T-helper 2 cell treated with Interferon-gamma antibody and Interleukin-4, amounts not matched to agents 5 μg/mL and 100 μg/mL, for 36 hours (primary cell): ENCODE data around the gene FAM78A.
"Not testable (repeated sequence)": the region's sequence is repeated elsewhere in the genome, so short reads cannot be mapped to it uniquely, and the experiment has no call there.

Source experiments
- DNase-seq: peaks from one replicate; pipeline ENCODE4 v3.0.0; 2021; ENCODE audit warnings: low spot score
- H3K27ac Mint-ChIP-seq: one replicate; pipeline ENCODE4 v1.8.0; 2021; ENCODE audit warnings: mild to moderate bottlenecking, mixed read lengths
- H3K27me3 Mint-ChIP-seq: one replicate; pipeline ENCODE4 v1.8.0; 2021; ENCODE audit warnings: low read depth, mixed read lengths
- H3K36me3 Mint-ChIP-seq: one replicate; pipeline ENCODE4 v1.8.0; 2021; ENCODE audit warnings: low read depth, mixed read lengths
- H3K4me1 Mint-ChIP-seq: one replicate; pipeline ENCODE4 v1.8.0; 2021; ENCODE audit warnings: low read depth, mixed read lengths
- H3K4me3 Mint-ChIP-seq: one replicate; pipeline ENCODE4 v1.8.0; 2022; ENCODE audit warnings: mild to moderate bottlenecking, moderate library complexity, mixed read lengths
- H3K9me3 Mint-ChIP-seq: one replicate; pipeline ENCODE4 v1.8.0; 2021; ENCODE audit warnings: mixed read lengths

FAM78A gene

GRCh38 chr9:131214876-131215275 lies 61.4 kb downstream of the FAM78A start:
- Mint-ChIP-seq H3K27ac (no peak overlapping the region), H3K4me1 (no peaks in the 10 kb centered on the region), H3K9me3 (peaks cover 24% of the 10 kb centered on the region), H3K36me3 (peaks cover 52% of the 10 kb centered on the region), H3K27me3 (no peaks in the 10 kb centered on the region), H3K4me3 (no peak overlapping the region)
- no peak for DNase-seq

- no peak for DNase-seq
- Mint-ChIP-seq H3K4me3 (no peak overlapping the region), H3K27me3 (no peaks in the 10 kb centered on the region), H3K4me1 (no peaks in the 10 kb centered on the region), H3K9me3 (peaks cover 24% of the 10 kb centered on the region), H3K27ac (no peak overlapping the region), H3K36me3 (peaks cover 55% of the 10 kb centered on the region)
Observed at GRCh38 chr9:131214286-131214856, 61.9 kb downstream of the FAM78A start.

- not testable (repeated sequence) for DNase-seq, H3K4me3 Mint-ChIP-seq, H3K4me1 Mint-ChIP-seq, H3K27me3 Mint-ChIP-seq, H3K27ac Mint-ChIP-seq
- Mint-ChIP-seq H3K9me3 (peaks cover 24% of the 10 kb centered on the region), H3K36me3 (peaks cover 55% of the 10 kb centered on the region)
Observed at GRCh38 chr9:131211920-131212319, 64.4 kb downstream of the FAM78A start.
